Panc1 (cell line): ENCODE data around the gene SCGB1C2. TPM values are rescaled to one million over a fixed set of nuclear protein-coding genes. Genes with fewer than 3 reads are reported as not detected.

Source experiments
- ATAC-seq: fragments of 200-7000 bp; cut with Tn5 transposase; 2 replicates; pipeline ENCODE4 v1.9.1; 2020; ENCODE audit warnings: mild to moderate bottlenecking, moderate library complexity
- BruUV-seq: library from RNA; stranded (reverse); fragments of 400-500 nt; replicated peaks from 2 replicates; lab custom pipeline; 2021; lab: Mats Ljungman, UMichigan
- CTCF ChIA-PET: fragments of 300-600 bp; sonication (Branson Sonifier 250); formaldehyde crosslinking; loops from one replicate; lab custom pipeline; 2022; ENCODE audit warnings: antibody characterized with exemption; lab: Charles Lee
- POLR2A ChIA-PET: fragments of 300-600 bp; sonication (Branson Sonifier 250); formaldehyde crosslinking; loops from one replicate; lab custom pipeline; 2022; ENCODE audit warnings: antibody characterized with exemption; lab: Charles Lee
- DNase-seq: peaks from one replicate; pipeline ENCODE4 v3.0.0-alpha.2; 2010; ENCODE audit warnings: low read depth, low spot score
- H3K27ac ChIP-seq: 2 replicates; pipeline ENCODE4 v1.5.1; 2011; ENCODE audit warnings: mild to moderate bottlenecking, low read length, inconsistent platforms
- H3K27me3 ChIP-seq: fragments of 200-500 bp; sonication (Bioruptor generic); 2 replicates; pipeline ENCODE4 v1.6.0; 2014; ENCODE audit warnings: low read length, inconsistent platforms; ENCODE audit not compliant: control insufficient read depth, insufficient read depth
- H3K36me3 ChIP-seq: fragments of 200-500 bp; sonication (Bioruptor generic); 2 replicates; pipeline ENCODE4 v1.5.1; 2014; ENCODE audit warnings: inconsistent platforms, mild to moderate bottlenecking, low read length, moderate library complexity; ENCODE audit not compliant: control insufficient read depth, insufficient read depth
- H3K4me1 ChIP-seq: 2 replicates; pipeline ENCODE4 v1.5.1; 2011; ENCODE audit warnings: inconsistent platforms, mild to moderate bottlenecking, low read length, moderate library complexity; ENCODE audit not compliant: control insufficient read depth, insufficient read depth
- H3K4me3 ChIP-seq, 2 experiments: 2 replicates each; pipeline ENCODE4 v1.5.1; 2011 to 2012; ENCODE audit warnings: low read depth in 2 of 2, low read length in 2 of 2, mild to moderate bottlenecking in 2 of 2, inconsistent platforms in 1 of 2, moderate library complexity in 1 of 2
- H3K9me3 ChIP-seq: fragments of 200-500 bp; sonication (Bioruptor generic); 2 replicates; pipeline ENCODE4 v1.5.1; 2014; ENCODE audit warnings: low read depth, mild to moderate bottlenecking, inconsistent platforms, low read length, moderate library complexity; ENCODE audit not compliant: control insufficient read depth, insufficient read depth
- CTCF ChIP-seq: fragments of 450-650 bp; IDR thresholded peaks from 2 replicates; pipeline ENCODE4 v1.5.1; 2017; ENCODE audit warnings: mild to moderate bottlenecking
- POLR2AphosphoS5 ChIP-seq: IDR thresholded peaks from 2 replicates; pipeline ENCODE4 v1.6.1; 2012; ENCODE audit warnings: mild to moderate bottlenecking, low read depth, low read length, moderate library complexity
- REST ChIP-seq, 2 experiments: IDR thresholded peaks; 2 replicates each; pipeline ENCODE4 v1.6.1; 2011 to 2012; ENCODE audit warnings: low read depth in 2 of 2, control low read depth in 1 of 2, low read length in 1 of 2, mild to moderate bottlenecking in 1 of 2, moderate library complexity in 1 of 2; ENCODE audit not compliant: insufficient read depth in 1 of 2
- SIN3A ChIP-seq: IDR thresholded peaks from 2 replicates; pipeline ENCODE4 v1.6.1; 2012; ENCODE audit warnings: low read depth, mild to moderate bottlenecking, low read length, moderate library complexity, borderline replicate concordance; ENCODE audit not compliant: insufficient read depth
- TCF7L2 ChIP-seq: IDR thresholded peaks from 2 replicates; pipeline ENCODE4 v1.6.1; 2011; ENCODE audit warnings: mild to moderate bottlenecking, low read depth, low read length, inconsistent platforms
- in situ Hi-C: cut with HindIII; loops from 2 replicates; pipeline ENCODE4 v1.10.0; 2016; ENCODE audit warnings: low sequenced_read_pairs, low pct_unique_long_range_greater_than_20kb
- intact Hi-C: fragments of 100-400 bp; cut with micrococcal nuclease; formaldehyde crosslinking; loops from one replicate; pipeline ENCODE4 v1.10.0; 2022; ENCODE audit not compliant: unreplicated experiment
- total RNA-seq: library from RNA; stranded (reverse); gene quantifications from one replicate; pipeline ENCODE4 v1.2.1, GENCODE V29; 2021; ENCODE audit not compliant: unreplicated experiment

Gene SCGB1C2
- total RNA-seq, 1 experiment from 2014 or later = not detected

- DNase-seq (no peak), ATAC-seq (no peak)
- Histone ChIP-seq H3K27ac (no peak overlapping the region), H3K4me1 (no peaks in the 10 kb centered on the region), H3K9me3 (no peaks in the 10 kb centered on the region), H3K36me3 (no peaks in the 10 kb centered on the region), H3K27me3 (no peaks in the 10 kb centered on the region), H3K4me3 (no peak overlapping the region)
- BruUV-seq = no TSS peak
- POLR2A ChIA-PET = no interaction called here
- CTCF ChIA-PET = no interaction called here
- TF ChIP-seq SIN3A (no peak), TCF7L2 (no peak)
- in situ Hi-C loops = no loop called here
- intact Hi-C loops = no loop called here
These were observed 19.6 kb downstream of the SCGB1C2 start for GRCh38 chr17:156946-157345.

GRCh38 chr17:157901-158300, 20.5 kb downstream of the SCGB1C2 start:
- Histone ChIP-seq H3K36me3 (no peaks in the 10 kb centered on the region), H3K27me3 (no peaks in the 10 kb centered on the region), H3K4me1 (no peaks in the 10 kb centered on the region), H3K9me3 (no peaks in the 10 kb centered on the region), H3K27ac (no peak overlapping the region), H3K4me3 (no peak overlapping the region)
- in situ Hi-C loops = no loop called here
- ATAC-seq (no peak), DNase-seq (no peak)
- no peak for TF ChIP-seq SIN3A
- no peak for TF ChIP-seq REST (IDR thresholded peaks at IDR 0.05; ENCODE audit: insufficient read depth in 1 of 2, low read depth in 2 of 2, low read length in 1 of 2)
- no peak for TF ChIP-seq POLR2AphosphoS5
- no peak for TF ChIP-seq TCF7L2
- TF ChIP-seq CTCF = no peak
- CTCF ChIA-PET = no interaction called here
- intact Hi-C loops = no loop called here
- POLR2A ChIA-PET = no interaction called here
- no TSS peak for BruUV-seq

GRCh38 chr17:158379-158778, 21.0 kb downstream of the SCGB1C2 start:
- H3K9me3 ChIP-seq = no peaks in the 10 kb centered on the region
- intact Hi-C loops (no loop called here), in situ Hi-C loops (no loop called here)
- TF ChIP-seq REST (IDR thresholded peaks at IDR 0.05; ENCODE audit: insufficient read depth in 1 of 2, low read depth in 2 of 2, low read length in 1 of 2) = no peak
- no peak for TF ChIP-seq TCF7L2
- no peak for TF ChIP-seq SIN3A
- TF ChIP-seq CTCF = no peak
- no peak for TF ChIP-seq POLR2AphosphoS5
- ChIA-PET POLR2A (no interaction called here), CTCF (no interaction called here)
- ATAC-seq (no peak), DNase-seq (no peak)
- H3K4me1 ChIP-seq = no peaks in the 10 kb centered on the region
- no peaks in the 10 kb centered on the region for H3K27me3 ChIP-seq
- H3K36me3 ChIP-seq = no peaks in the 10 kb centered on the region
- no peak overlapping the region for H3K4me3 ChIP-seq
- H3K27ac ChIP-seq = no peak overlapping the region
- BruUV-seq = no TSS peak
